H1 (cell line): ENCODE data around the gene KANSL1. TPM values are rescaled to one million over a fixed set of nuclear protein-coding genes. Genes with fewer than 3 reads are reported as not detected.

Source experiments
- CTCF ChIA-PET: fragments of 300-600 bp; sonication (Branson Sonifier 250); formaldehyde crosslinking; loops from one replicate; lab custom pipeline; 2021; ENCODE audit not compliant: partially characterized antibody; lab: Charles Lee
- POLR2A ChIA-PET: fragments of 300-600 bp; sonication (Branson Sonifier 250); formaldehyde crosslinking; loops from one replicate; lab custom pipeline; 2021; ENCODE audit warnings: inconsistent platforms; ENCODE audit not compliant: partially characterized antibody; lab: Charles Lee
- DNase-seq, 2 experiments: peaks; one replicate each; pipeline versions ENCODE4 v3.0.0 to v3.0.0-alpha.2; 2010 to 2022; ENCODE audit warnings: low spot score in 2 of 2, low read depth in 1 of 2, mixed read lengths in 1 of 2
- FAIRE-seq: peaks from 2 replicates; lab custom pipeline; 2011; peaks lifted over from hg19 to GRCh38; lab: Jason Lieb, UNC
- H2AFZ ChIP-seq: 2 replicates; pipeline ENCODE4 v1.8.1; 2012; ENCODE audit warnings: low read length, inconsistent platforms
- H2AK5ac ChIP-seq: 2 replicates; pipeline ENCODE4 v1.6.1; 2013; ENCODE audit warnings: low read depth, low read length
- H2BK120ac ChIP-seq: replicated peaks from 2 replicates; pipeline ENCODE3; 2013; ENCODE audit warnings: low read depth, low read length, inconsistent platforms
- H2BK12ac ChIP-seq: 2 replicates; pipeline ENCODE4 v1.6.1; 2013; ENCODE audit warnings: low read depth, low read length
- H2BK15ac ChIP-seq: 2 replicates; pipeline ENCODE4 v1.6.1; 2013; ENCODE audit warnings: low read length
- H2BK20ac ChIP-seq: 2 replicates; pipeline ENCODE4 v1.6.1; 2013; ENCODE audit warnings: low read length
- H2BK5ac ChIP-seq: 2 replicates; pipeline ENCODE4 v1.6.1; 2013; ENCODE audit warnings: low read depth, low read length
- H3K14ac ChIP-seq: 2 replicates; pipeline ENCODE4 v1.6.1; 2013; ENCODE audit warnings: inconsistent platforms; ENCODE audit not compliant: insufficient read length
- H3K18ac ChIP-seq: 2 replicates; pipeline ENCODE4 v1.6.1; 2013; ENCODE audit warnings: low read length; ENCODE audit errors: extremely low read depth
- H3K23ac ChIP-seq: 2 replicates; pipeline ENCODE4 v1.6.1; 2013; ENCODE audit warnings: inconsistent platforms; ENCODE audit not compliant: insufficient read length
- H3K23me2 ChIP-seq: 2 replicates; pipeline ENCODE4 v1.6.1; 2013; ENCODE audit warnings: low read depth, low read length
- H3K27ac ChIP-seq: 2 replicates; pipeline ENCODE4 v1.6.1; 2011; ENCODE audit warnings: low read depth, low read length, inconsistent platforms
- H3K27me3 ChIP-seq, 4 experiments: replicated peaks in 1 of 4; 1 replicate in 1 of 4; 2 replicates in 3 of 4; pipeline versions ENCODE4 v1.6.1 to v1.8.1; 2011 to 2013; ENCODE audit warnings: low read length in 3 of 4, mild to moderate bottlenecking in 3 of 4, inconsistent platforms in 2 of 4, mixed read lengths in 2 of 4, moderate library complexity in 1 of 4; ENCODE audit not compliant: control insufficient read depth in 3 of 4, insufficient read depth in 3 of 4; ENCODE audit errors: extremely low read depth in 1 of 4
- H3K36me3 ChIP-seq, 4 experiments: 2 replicates each; pipeline versions ENCODE4 v1.6.1 to v1.8.1; 2011 to 2013; ENCODE audit warnings: mild to moderate bottlenecking in 4 of 4, low read length in 3 of 4, moderate library complexity in 2 of 4, control low read depth in 1 of 4, inconsistent platforms in 1 of 4; ENCODE audit not compliant: insufficient read depth in 4 of 4, control insufficient read depth in 2 of 4
- H3K4ac ChIP-seq: replicated peaks from 2 replicates; pipeline ENCODE3; 2013; ENCODE audit warnings: low read length, low read depth, mixed read lengths, inconsistent platforms; ENCODE audit not compliant: insufficient read length
- H3K4me1 ChIP-seq, 4 experiments: replicated peaks in 1 of 4; 1 replicate in 1 of 4; 2 replicates in 3 of 4; pipeline versions ENCODE4 v1.6.1 to v1.8.1; 2011 to 2013; ENCODE audit warnings: low read length in 3 of 4, inconsistent platforms in 2 of 4, mixed read lengths in 1 of 4; ENCODE audit not compliant: insufficient read depth in 4 of 4, control insufficient read depth in 3 of 4
- H3K4me2 ChIP-seq, 2 experiments: 2 replicates each; pipeline versions ENCODE4 v1.6.1 to v1.8.1; 2011 to 2013; ENCODE audit warnings: low read depth in 2 of 2, low read length in 2 of 2, control low read depth in 1 of 2, inconsistent platforms in 1 of 2, mild to moderate bottlenecking in 1 of 2; ENCODE audit not compliant: insufficient read depth in 1 of 2
- H3K4me3 ChIP-seq, 4 experiments: fragments of 200-600, 300-600 bp in 1 of 4; sonication (generic), shearing (Covaris generic), sonication (Bioruptor Twin) in 1 of 4; 2 replicates each; pipeline versions ENCODE4 v1.5.1 to v1.8.1; 2011 to 2016; ENCODE audit warnings: low read length in 4 of 4, low read depth in 3 of 4, control low read depth in 2 of 4, inconsistent platforms in 2 of 4, mild to moderate bottlenecking in 2 of 4, mixed read lengths in 1 of 4, moderate library complexity in 1 of 4; ENCODE audit not compliant: insufficient read depth in 2 of 4; ENCODE audit errors: extremely low read depth in 1 of 4
- H3K56ac ChIP-seq: replicated peaks from 2 replicates; pipeline ENCODE3; 2013; ENCODE audit warnings: low read depth, mild to moderate bottlenecking, mixed read lengths, low read length, inconsistent platforms; ENCODE audit not compliant: insufficient read length
- H3K79me1 ChIP-seq: 2 replicates; pipeline ENCODE4 v1.6.1; 2013; ENCODE audit warnings: low read depth, low read length, control low read depth
- H3K79me2 ChIP-seq, 2 experiments: 2 replicates each; pipeline versions ENCODE4 v1.6.1 to v1.8.1; 2012 to 2013; ENCODE audit warnings: low read length in 2 of 2, mild to moderate bottlenecking in 2 of 2, inconsistent platforms in 1 of 2; ENCODE audit not compliant: insufficient read depth in 2 of 2, control insufficient read depth in 1 of 2
- H3K9ac ChIP-seq, 4 experiments: replicated peaks in 1 of 4; 1 replicate in 1 of 4; 2 replicates in 3 of 4; pipeline versions ENCODE4 v1.6.1 to v1.8.1; 2011 to 2013; ENCODE audit warnings: low read depth in 3 of 4, low read length in 3 of 4, control low read depth in 2 of 4, mild to moderate bottlenecking in 2 of 4, moderate library complexity in 2 of 4, inconsistent platforms in 1 of 4; ENCODE audit errors: extremely low read depth in 1 of 4
- H3K9me3 ChIP-seq, 2 experiments: 2 replicates each; pipeline versions ENCODE4 v1.6.1 to v1.8.1; 2012 to 2013; ENCODE audit warnings: mild to moderate bottlenecking in 2 of 2, moderate library complexity in 2 of 2, control low read depth in 1 of 2, inconsistent platforms in 1 of 2, low read depth in 1 of 2, low read length in 1 of 2, mixed read lengths in 1 of 2; ENCODE audit not compliant: insufficient read depth in 2 of 2
- H4K20me1 ChIP-seq, 2 experiments: replicated peaks in 1 of 2; 2 replicates each; pipeline versions ENCODE3 to v1.8.1; 2011 to 2013; ENCODE audit warnings: inconsistent platforms in 2 of 2, low read length in 2 of 2, mild to moderate bottlenecking in 1 of 2; ENCODE audit not compliant: insufficient read depth in 2 of 2, control insufficient read depth in 1 of 2
- H4K5ac ChIP-seq: 2 replicates; pipeline ENCODE4 v1.6.1; 2013; ENCODE audit warnings: low read length, low read depth, mixed read lengths, inconsistent platforms; ENCODE audit not compliant: insufficient read length
- H4K8ac ChIP-seq: 2 replicates; pipeline ENCODE4 v1.8.0; 2013; ENCODE audit warnings: mild to moderate bottlenecking, moderate library complexity, low read length, inconsistent platforms; ENCODE audit not compliant: insufficient read depth; ENCODE audit errors: extremely low read depth
- H4K91ac ChIP-seq: replicated peaks from 2 replicates; pipeline ENCODE3; 2013; ENCODE audit warnings: low read length, mixed read lengths, inconsistent platforms; ENCODE audit not compliant: insufficient read length
- BCL11A ChIP-seq, 2 experiments: IDR thresholded peaks; one replicate each; pipeline ENCODE4 v1.6.1; 2011; ENCODE audit warnings: low read depth in 2 of 2, low read length in 2 of 2, mild to moderate bottlenecking in 2 of 2
- EGR1 ChIP-seq: IDR thresholded peaks from 2 replicates; pipeline ENCODE4 v1.6.1; 2011; ENCODE audit warnings: low read depth, low read length, borderline replicate concordance
- EP300 ChIP-seq, 2 experiments: IDR thresholded peaks; 1 replicate in 1 of 2; 2 replicates in 1 of 2; pipeline ENCODE4 v1.6.1; 2011 to 2012; ENCODE audit warnings: low read depth in 2 of 2, low read length in 2 of 2, mild to moderate bottlenecking in 2 of 2, borderline replicate concordance in 1 of 2, inconsistent platforms in 1 of 2, moderate library complexity in 1 of 2
- HDAC6 ChIP-seq: IDR thresholded peaks from one replicate; pipeline ENCODE4 v1.7.1; 2012; ENCODE audit warnings: low read depth, mild to moderate bottlenecking, inconsistent platforms, low read length, moderate library complexity
- NANOG ChIP-seq: IDR thresholded peaks from 2 replicates; pipeline ENCODE4 v1.6.1; 2011; ENCODE audit warnings: low read length, low read depth, mild to moderate bottlenecking, inconsistent platforms; ENCODE audit not compliant: insufficient read depth, poor library complexity, severe bottlenecking
- RBBP5 ChIP-seq: IDR thresholded peaks from 2 replicates; pipeline ENCODE4 v1.7.1; 2012; ENCODE audit warnings: low read depth, mild to moderate bottlenecking, inconsistent platforms, low read length, moderate library complexity, borderline replicate concordance
- SIX5 ChIP-seq: IDR thresholded peaks from 2 replicates; pipeline ENCODE4 v1.6.1; 2011; ENCODE audit warnings: mild to moderate bottlenecking, low read depth, low read length
- SUZ12 ChIP-seq: fragments of 200-600 bp; sonication (generic); IDR thresholded peaks from 2 replicates; pipeline ENCODE4 v1.6.1; 2012; ENCODE audit warnings: mild to moderate bottlenecking, inconsistent platforms, low read length, moderate library complexity, mixed read lengths
- YY1 ChIP-seq: IDR thresholded peaks from 2 replicates; pipeline ENCODE4 v1.6.1; 2011; ENCODE audit warnings: low read depth, mild to moderate bottlenecking, low read length
- WGBS, 2 experiments: shearing (Covaris generic) in 1 of 2; methylation state at CpG; one replicate each; pipeline versions ENCODE4 v1.1.6 to v1.1.7; 2013 to 2015; ENCODE audit warnings: low lambda C conversion rate in 2 of 2, mixed read lengths in 2 of 2, inconsistent platforms in 1 of 2, low coverage in 1 of 2, missing lambda C conversion rate in 1 of 2; ENCODE audit not compliant: insufficient replicate concordance in 2 of 2, insufficient coverage in 1 of 2, insufficient read length in 1 of 2; ENCODE audit errors: extremely low coverage in 1 of 2, missing lambda C conversion rate in 1 of 2; 5-methylcytosine and 5-hydroxymethylcytosine counted together
- polyA plus RNA-seq, 7 experiments: library from polyadenylated mRNA; depleted of rRNA in 3 of 7; stranded (reverse) in 5 of 7; unstranded in 2 of 7; fragments of >200 nt in 5 of 7; fragments of 200-250 nt in 2 of 7; gene quantifications; 1 replicate in 5 of 7; 2 replicates in 1 of 7; 4 replicates in 1 of 7; pipeline versions ENCODE4 v1.2.1 to v1.2.3, GENCODE V29; 2011 to 2013; ENCODE audit warnings: missing spikeins in 2 of 7, mixed read lengths in 2 of 7
- total RNA-seq: library from RNA; stranded (reverse); fragmentation: NEBNext Ultra II Directional; extraction: Animal tissue kit (Norgen Biotek cat#: 25700); gene quantifications from 2 replicates; pipeline ENCODE4 v1.2.1, GENCODE V29; 2021

Gene KANSL1
- total and polyA plus RNA-seq, 2 of the 8 experiments (the other 6 are each of a cell fraction or from before 2014, with no cell fraction given) = 34.0 to 128 TPM

GRCh38 chr17:45997166-45997565 is 196.1 kb downstream of the KANSL1 start:
- no peaks in the 10 kb centered on the region for H3K79me2 ChIP-seq
- POLR2A ChIA-PET = interaction anchor here (1.0 kb wide), 1 partner anchor 10 kb away, joined by 3 read pairs; no protein-coding TSS in a partner anchor
- H2AFZ ChIP-seq = no peak overlapping the region
- no peak overlapping the region for H4K91ac ChIP-seq
- H2BK12ac ChIP-seq = no peak overlapping the region
- H4K20me1 ChIP-seq = no peaks in the 10 kb centered on the region
- H3K9ac ChIP-seq = no peak overlapping the region
- no peak overlapping the region for H3K56ac ChIP-seq
- H3K27me3 ChIP-seq = no peaks in the 10 kb centered on the region
- no peak overlapping the region for H2BK120ac ChIP-seq
- H2BK15ac ChIP-seq = no peak overlapping the region
- WGBS, 2 experiments = 86% methylated on average over 13 of the region's 13 CpGs; no CpG with 5 or more reads in 1 of the 2 experiments
- H3K4me2 ChIP-seq = no peak overlapping the region
- no peak overlapping the region for H3K27ac ChIP-seq
- no peaks in the 10 kb centered on the region for H3K36me3 ChIP-seq
- no peak for FAIRE-seq
- no peak overlapping the region for H2BK20ac ChIP-seq
- CTCF ChIA-PET = interaction anchor here (1.2 to 3.5 kb wide), 3 partner anchors 9 to 31 kb away, joined by 3 to 9 read pairs (median 8); no protein-coding TSS in a partner anchor
- no peak overlapping the region for H2AK5ac ChIP-seq
- no peak overlapping the region for H4K5ac ChIP-seq
- no peak for DNase-seq
- H3K4ac ChIP-seq = no peak overlapping the region
- H3K9me3 ChIP-seq = no peaks in the 10 kb centered on the region
- H3K4me1 ChIP-seq = peaks cover 0 to 9% (median 4%) of the 10 kb centered on the region in 4 experiments; a peak in 5 of 7 replicates
- no peaks in the 10 kb centered on the region for H3K79me1 ChIP-seq
- H3K18ac ChIP-seq = no peak overlapping the region
- H2BK5ac ChIP-seq = no peak overlapping the region
- TF ChIP-seq SUZ12 (no peak), YY1 (no peak), HDAC6 (no peak), RBBP5 (no peak), NANOG (no peak), EGR1 (no peak), EP300 (IDR thresholded peaks at IDR 0.05; ENCODE audit: borderline replicate concordance in 1 of 2, low read depth in 2 of 2, low read length in 2 of 2) (no peak), BCL11A (IDR thresholded peaks at IDR 0.05; ENCODE audit: low read depth in 2 of 2, low read length in 2 of 2) (no peak), SIX5 (no peak)
- TF ChIP-seq, all 59 proteins: peak for 0
- H3K23ac ChIP-seq = no peak overlapping the region
- no peaks in the 10 kb centered on the region for H3K23me2 ChIP-seq
- H3K14ac ChIP-seq = no peak overlapping the region
- no peak overlapping the region for H3K4me3 ChIP-seq
- H4K8ac ChIP-seq = no peak overlapping the region
